PFSK-1 (cell line): ENCODE measurements around the gene SCNN1B.

Source experiments
- FOXP2 ChIP-seq: optimal IDR thresholded peaks from 2 replicates; pipeline ENCODE3; 2011; ENCODE audit warnings: borderline replicate concordance, control low read depth, inconsistent platforms; ENCODE audit not compliant: insufficient read depth; ENCODE audit errors: extremely low read length, extremely low read depth
- POLR2AphosphoS5 ChIP-seq: IDR thresholded peaks from 2 replicates; pipeline ENCODE4 v1.6.1; 2012; ENCODE audit warnings: low read depth, mild to moderate bottlenecking, control low read depth, low read length, moderate library complexity
- REST ChIP-seq, 2 experiments: IDR thresholded peaks; 2 replicates each; pipeline versions ENCODE4 v1.6.1 to v1.8.0; 2011 to 2012; ENCODE audit warnings: low read depth in 2 of 2, low read length in 2 of 2, control low read depth in 1 of 2, inconsistent platforms in 1 of 2, mild to moderate bottlenecking in 1 of 2, moderate library complexity in 1 of 2; ENCODE audit not compliant: insufficient read depth in 1 of 2
- SIN3A ChIP-seq: IDR thresholded peaks from 2 replicates; pipeline ENCODE4 v1.6.1; 2012; ENCODE audit warnings: mild to moderate bottlenecking, low read length, moderate library complexity, borderline replicate concordance; ENCODE audit not compliant: insufficient read depth
- TAF1 ChIP-seq: IDR thresholded peaks from 2 replicates; pipeline ENCODE4 v1.6.1; 2012; ENCODE audit warnings: low read length, control low read depth, borderline replicate concordance; ENCODE audit not compliant: insufficient read depth

Gene SCNN1B

GRCh38 chr16:23408242-23408822 is 106.2 kb downstream of the SCNN1B start:
- TF ChIP-seq FOXP2 (no peak), TAF1 (no peak), SIN3A (no peak), POLR2AphosphoS5 (no peak), REST (IDR thresholded peaks at IDR 0.05; ENCODE audit: insufficient read depth in 1 of 2, low read depth in 2 of 2, low read length in 2 of 2) (no peak)

GRCh38 chr16:23408823-23409298 is 106.8 kb downstream of the SCNN1B start:
- TF ChIP-seq FOXP2 (no peak), POLR2AphosphoS5 (no peak), REST (IDR thresholded peaks at IDR 0.05; ENCODE audit: insufficient read depth in 1 of 2, low read depth in 2 of 2, low read length in 2 of 2) (no peak), SIN3A (no peak), TAF1 (no peak)

DNA sequence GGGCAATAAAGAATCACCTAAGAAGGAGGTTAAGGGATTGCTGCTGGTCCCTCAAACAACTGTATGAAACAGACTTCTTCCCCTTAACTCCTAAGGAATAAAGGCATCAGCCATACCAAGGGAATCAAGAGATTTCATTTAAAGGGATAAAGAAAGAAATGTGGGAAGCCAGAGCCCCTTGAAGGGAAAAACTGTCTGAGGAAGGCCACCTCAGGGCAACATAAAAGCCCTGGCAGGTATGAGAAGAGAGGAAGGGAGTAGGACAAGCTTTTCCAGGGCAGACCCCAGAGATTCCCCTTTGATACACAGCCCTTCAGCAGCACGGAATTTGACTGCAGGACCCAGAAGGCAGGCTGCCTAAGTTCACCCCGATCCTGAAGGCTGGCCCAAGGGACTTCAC is 107.4 kb downstream of the SCNN1B start:
- no peak for TF ChIP-seq SIN3A
- TF ChIP-seq TAF1, result no peak
- TF ChIP-seq FOXP2, result no peak
- TF ChIP-seq POLR2AphosphoS5, result no peak
- no peak for TF ChIP-seq REST (IDR thresholded peaks at IDR 0.05; ENCODE audit: insufficient read depth in 1 of 2, low read depth in 2 of 2, low read length in 2 of 2)

DNA sequence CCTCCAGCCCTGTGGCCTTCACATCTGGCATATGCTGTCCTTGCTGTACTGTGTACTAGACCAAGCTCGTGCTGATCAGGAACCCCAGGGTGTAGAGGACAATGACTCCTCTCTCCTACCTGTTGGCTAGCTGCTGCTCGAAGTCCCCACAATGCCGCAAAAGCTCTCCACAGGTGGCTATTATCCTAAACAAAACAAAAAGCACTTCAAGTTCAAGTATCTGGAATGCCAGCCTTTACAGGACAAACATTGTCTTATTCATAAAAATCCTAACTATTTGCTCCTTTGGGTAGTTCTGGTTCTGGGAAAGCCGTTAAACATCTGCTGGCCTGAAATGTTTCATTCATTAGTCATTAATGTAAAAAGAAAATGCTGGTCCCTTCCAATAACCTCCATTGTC is 108.1 kb downstream of the SCNN1B start:
- TF ChIP-seq POLR2AphosphoS5, result no peak
- no peak for TF ChIP-seq FOXP2
- TF ChIP-seq TAF1, result no peak
- no peak for TF ChIP-seq SIN3A
- no peak for TF ChIP-seq REST (IDR thresholded peaks at IDR 0.05; ENCODE audit: insufficient read depth in 1 of 2, low read depth in 2 of 2, low read length in 2 of 2)

DNA sequence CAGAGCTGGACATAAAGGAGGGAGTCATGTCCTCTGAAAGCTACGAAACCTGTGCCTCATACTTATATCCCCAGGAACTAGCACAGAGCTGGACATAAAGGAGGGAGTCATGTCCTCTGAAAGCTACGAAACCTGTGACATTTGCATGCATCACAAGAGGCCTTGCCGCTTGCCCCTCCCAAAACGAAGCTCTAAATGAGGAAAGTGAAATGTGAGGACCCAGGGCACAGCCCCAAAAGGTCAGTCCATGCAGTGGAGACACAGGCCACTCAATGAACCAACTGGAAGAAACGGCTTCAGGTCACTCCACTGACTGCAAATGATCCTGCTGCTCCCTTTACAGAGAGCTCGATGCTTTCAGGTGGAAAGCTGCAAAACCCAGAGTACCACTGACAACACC is 112.6 kb downstream of the SCNN1B start:
- TF ChIP-seq SIN3A, result no peak
- no peak for TF ChIP-seq TAF1
- TF ChIP-seq POLR2AphosphoS5, result no peak
- TF ChIP-seq REST (IDR thresholded peaks at IDR 0.05; ENCODE audit: insufficient read depth in 1 of 2, low read depth in 2 of 2, low read length in 2 of 2), result no peak
- no peak for TF ChIP-seq FOXP2
